GM12875 (cell line): ENCODE measurements around the gene C2CD2L.

Source experiments
- H3K4me3 ChIP-seq: one replicate; pipeline ENCODE4 v1.5.1; 2011; ENCODE audit warnings: low read depth, low read length, control low read depth
- CTCF ChIP-seq: IDR thresholded peaks from 2 replicates; pipeline ENCODE4 v1.5.1; 2011; ENCODE audit warnings: low read depth, mild to moderate bottlenecking, control low read depth, inconsistent platforms, low read length, moderate library complexity, borderline replicate concordance; ENCODE audit not compliant: insufficient read depth

Gene C2CD2L

GRCh38 chr11:119118227-119118626 is 11.1 kb downstream of the C2CD2L start:
- TF ChIP-seq CTCF, result no peak

GRCh38 chr11:119118946-119119345 is 11.8 kb downstream of the C2CD2L start:
- no peak overlapping the region for H3K4me3 ChIP-seq
- TF ChIP-seq CTCF, result no peak

More at GRCh38 chr11:119118227-119118626, 11.1 kb downstream of the C2CD2L start:
- no peak overlapping the region for H3K4me3 ChIP-seq

- H3K4me3 ChIP-seq, result peak overlapping the region; percentile 53
Observed at GRCh38 chr11:119120639-119121007, 13.5 kb downstream of the C2CD2L start.

GRCh38 chr11:119121008-119121810 is 14.1 kb downstream of the C2CD2L start, which contains the start of gene HINFP:
HINFP (plus strand) TSS chr11:119121580; CDS start chr11:119126945, 5,365 bp downstream.
- TF ChIP-seq CTCF, result no peak
- H3K4me3 ChIP-seq, result peak within 1 kb of the TSS; percentile 89

More at GRCh38 chr11:119120639-119121007, 13.5 kb downstream of the C2CD2L start:
- TF ChIP-seq CTCF, result no peak

GRCh38 chr11:119121811-119122124 is 14.6 kb downstream of the C2CD2L start:
- no peak for TF ChIP-seq CTCF
- H3K4me3 ChIP-seq, result peak overlapping the region; percentile 89

- no peak for TF ChIP-seq CTCF
- H3K4me3 ChIP-seq, result no peak overlapping the region
Observed at GRCh38 chr11:119125821-119126220, 18.7 kb downstream of the C2CD2L start.

DNA sequence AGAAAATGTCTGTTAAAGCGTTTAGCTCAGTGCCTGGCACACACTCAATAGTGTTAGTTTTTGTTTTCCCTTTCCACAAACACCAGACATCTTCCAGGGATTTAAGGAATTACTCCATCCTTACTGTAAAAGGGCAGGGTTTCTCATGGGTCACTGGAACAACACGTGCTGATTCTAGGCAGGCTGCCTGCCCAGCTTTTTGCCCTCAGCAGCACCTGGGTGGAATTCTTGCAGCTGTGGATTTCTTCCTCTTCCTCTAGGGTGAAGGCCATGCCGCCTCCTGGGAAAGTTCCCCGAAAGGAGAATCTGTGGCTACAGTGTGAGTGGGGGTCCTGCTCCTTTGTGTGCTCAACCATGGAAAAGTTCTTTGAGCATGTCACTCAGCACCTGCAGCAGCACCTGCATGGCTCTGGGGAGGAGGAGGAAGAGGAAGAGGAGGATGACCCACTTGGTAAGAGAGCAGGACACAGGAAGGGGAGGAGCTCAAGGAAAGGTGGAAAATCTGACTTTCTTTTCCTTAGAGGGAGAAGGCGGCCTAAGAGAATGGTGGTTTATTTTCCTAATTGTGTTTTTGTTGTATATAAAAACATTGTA is 19.6 kb downstream of the C2CD2L start:
- TF ChIP-seq CTCF, result no peak

More for the DNA sequence above, 19.6 kb downstream of the C2CD2L start:
- H3K4me3 ChIP-seq, result no peak overlapping the region
